Activated T-helper 1 cell treated with anti-CD3 and anti-CD28 coated beads, Interleukin-12 subunit alpha, Interleukin-12 subunit beta, Interleukin-2, Interleukin-4 antibody, amounts not matched to agents 30 ng/mL and 10 ng/mL and 1 ng/mL, durations not matched to agents 14 hours and 24 hours and 36 hours (primary cell): Measurements from ENCODE around the gene PTPN5. TPM values are rescaled to one million over a fixed set of nuclear protein-coding genes. Genes with fewer than 3 reads are reported as not detected.

Experiments
- DNase-seq: peaks from one replicate; pipeline ENCODE4 v3.0.0; 2021; ENCODE audit warnings: low spot score
- H3K27ac Mint-ChIP-seq: one replicate; pipeline ENCODE4 v1.8.0; 2021; ENCODE audit warnings: mild to moderate bottlenecking, mixed read lengths
- H3K27me3 Mint-ChIP-seq: one replicate; pipeline ENCODE4 v1.8.0; 2022; ENCODE audit warnings: mild to moderate bottlenecking, moderate library complexity, mixed read lengths; ENCODE audit not compliant: insufficient read depth
- H3K36me3 Mint-ChIP-seq: one replicate; pipeline ENCODE4 v1.8.0; 2021; ENCODE audit warnings: low read depth, mixed read lengths
- H3K4me1 Mint-ChIP-seq: one replicate; pipeline ENCODE4 v1.8.0; 2021; ENCODE audit warnings: low read depth, mixed read lengths
- H3K4me3 Mint-ChIP-seq: one replicate; pipeline ENCODE4 v1.8.0; 2021; ENCODE audit warnings: mild to moderate bottlenecking, moderate library complexity, mixed read lengths
- H3K9me3 Mint-ChIP-seq: one replicate; pipeline ENCODE4 v1.8.0; 2021; ENCODE audit warnings: mixed read lengths
- intact Hi-C: fragments of 100-400 bp; cut with micrococcal nuclease; formaldehyde crosslinking; loops from one replicate; pipeline ENCODE4 v1.15.1; 2024
- total RNA-seq: library from RNA; stranded (reverse); gene quantifications from 2 replicates; pipeline ENCODE4 v1.2.3, GENCODE V29; 2022

PTPN5 gene
- total RNA-seq, 1 donor from 2014 or later = not detected

DNA sequence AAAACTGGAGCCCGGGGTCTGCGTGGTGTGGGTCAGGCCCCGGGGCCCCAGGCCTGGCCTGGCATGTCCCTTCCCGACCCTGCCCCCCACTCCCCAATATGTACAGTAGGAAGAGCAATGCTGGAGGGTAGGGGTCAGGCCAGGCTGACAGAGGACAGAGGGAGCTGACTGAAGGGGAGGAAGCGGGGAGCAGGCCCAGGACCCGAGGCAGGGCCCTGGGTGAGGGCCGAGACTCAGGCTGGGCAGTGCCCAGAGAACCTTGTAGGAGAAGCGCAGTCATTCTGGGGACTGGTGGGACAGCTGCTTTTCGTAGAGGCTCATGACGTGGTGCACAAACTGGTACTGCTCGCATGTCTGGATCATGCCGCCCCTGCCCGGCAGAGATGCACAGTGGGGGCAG is 62.9 kb downstream of the PTPN5 start:
- Mint-ChIP-seq H3K27ac (no peak overlapping the region), H3K9me3 (no peaks in the 10 kb centered on the region), H3K36me3 (no peaks in the 10 kb centered on the region), H3K27me3 (peaks cover 8% of the 10 kb centered on the region), H3K4me3 (no peak overlapping the region), H3K4me1 (no peaks in the 10 kb centered on the region)
- no peak for DNase-seq
- intact Hi-C loops = no loop called here

DNA sequence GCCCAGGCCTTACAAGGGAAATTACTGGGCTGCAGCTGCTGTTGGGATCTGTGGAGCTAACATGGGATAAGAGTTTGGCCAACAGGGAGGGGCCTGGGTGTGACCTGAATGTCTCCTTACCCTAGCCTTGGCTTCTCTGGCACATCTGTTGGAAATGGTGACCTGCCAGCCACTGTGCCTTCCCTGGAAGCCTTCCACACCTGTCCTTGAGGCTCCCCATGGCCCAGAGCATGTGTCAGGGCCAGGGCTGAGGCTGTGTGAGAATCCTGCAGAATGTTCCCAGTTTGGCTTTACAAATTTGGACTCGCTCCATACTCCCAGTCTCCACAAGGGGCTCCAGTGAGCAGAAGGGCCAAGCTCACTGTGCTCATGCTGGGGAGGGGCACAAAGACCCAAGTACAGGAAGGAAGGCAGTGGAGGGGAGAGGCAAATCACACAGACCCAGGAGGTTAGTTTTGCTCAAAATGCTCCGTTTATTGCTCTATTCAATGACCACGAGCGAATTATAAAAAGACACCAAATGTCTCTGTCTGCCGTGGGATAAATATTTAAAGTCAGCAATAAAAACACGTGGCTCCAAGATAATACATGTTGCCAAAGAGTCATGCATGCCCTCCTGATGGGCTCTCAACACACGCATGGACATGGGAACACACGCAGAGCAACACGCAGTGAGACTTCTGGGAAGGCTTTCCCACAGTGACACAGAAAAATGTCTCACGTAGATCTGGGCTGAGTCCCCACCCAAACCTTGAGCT is 63.9 kb downstream of the PTPN5 start:
- no peak overlapping the region for H3K27ac Mint-ChIP-seq
- no peaks in the 10 kb centered on the region for H3K4me1 Mint-ChIP-seq
- no peaks in the 10 kb centered on the region for H3K9me3 Mint-ChIP-seq
- no peaks in the 10 kb centered on the region for H3K36me3 Mint-ChIP-seq
- intact Hi-C loops = loop anchor here (1.0 kb wide), 1 partner anchor 187 kb away; no protein-coding TSS in a partner anchor
- peak; percentile 27 for DNase-seq
- peaks cover 8% of the 10 kb centered on the region for H3K27me3 Mint-ChIP-seq
- H3K4me3 Mint-ChIP-seq = no peak overlapping the region

DNA sequence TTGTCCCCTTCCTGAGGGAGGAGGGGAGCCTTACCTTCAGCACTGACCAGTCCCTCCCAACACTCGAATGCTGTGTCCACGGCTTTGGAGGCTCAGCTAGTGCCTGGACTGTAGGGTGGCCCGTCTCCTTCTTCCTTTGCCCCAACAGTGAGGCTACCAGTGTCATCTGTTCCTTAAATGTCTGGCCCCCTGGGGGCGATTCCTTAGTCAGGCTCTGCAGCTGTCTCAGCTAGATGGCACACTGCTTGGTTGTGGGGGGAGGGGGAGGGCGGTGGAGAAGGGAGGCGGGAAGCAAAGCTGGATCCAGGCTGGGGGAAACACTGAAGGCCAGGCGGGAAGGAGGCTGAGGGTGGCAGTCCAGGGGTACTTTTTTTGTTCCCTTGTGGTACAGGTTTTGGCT is 65.6 kb downstream of the PTPN5 start, which contains the start of gene IGSF22:
Gene IGSF22 (minus strand): TSS at position 149 of the 400 bp plus-strand sequence. CDS start 1,952 bp downstream, outside the sequence.
- Mint-ChIP-seq H3K27me3 (peaks cover 10% of the 10 kb centered on the region), H3K36me3 (no peaks in the 10 kb centered on the region), H3K27ac (no peak within 1 kb of the TSS), H3K4me3 (no peak within 1 kb of the TSS), H3K4me1 (peaks cover 9% of the 10 kb centered on the region), H3K9me3 (no peaks in the 10 kb centered on the region)
- intact Hi-C loops = no loop called here
- DNase-seq = no peak

- H3K4me1 Mint-ChIP-seq = peaks cover 21% of the 10 kb centered on the region
- intact Hi-C loops = loop anchor here (2.0 to 5.0 kb wide), 5 partner anchors 92 to 402 kb away; partner anchors contain the start of genes GTF2H1, HPS5, LDHA and SPTY2D1
- H3K27ac Mint-ChIP-seq = no peak overlapping the region
- peaks cover 20% of the 10 kb centered on the region for H3K27me3 Mint-ChIP-seq
- no peaks in the 10 kb centered on the region for H3K9me3 Mint-ChIP-seq
- H3K4me3 Mint-ChIP-seq = no peak overlapping the region
- no peaks in the 10 kb centered on the region for H3K36me3 Mint-ChIP-seq
- no peak for DNase-seq
Observed at GRCh38 chr11:18723991-18724390, 67.6 kb downstream of the PTPN5 start.

DNA sequence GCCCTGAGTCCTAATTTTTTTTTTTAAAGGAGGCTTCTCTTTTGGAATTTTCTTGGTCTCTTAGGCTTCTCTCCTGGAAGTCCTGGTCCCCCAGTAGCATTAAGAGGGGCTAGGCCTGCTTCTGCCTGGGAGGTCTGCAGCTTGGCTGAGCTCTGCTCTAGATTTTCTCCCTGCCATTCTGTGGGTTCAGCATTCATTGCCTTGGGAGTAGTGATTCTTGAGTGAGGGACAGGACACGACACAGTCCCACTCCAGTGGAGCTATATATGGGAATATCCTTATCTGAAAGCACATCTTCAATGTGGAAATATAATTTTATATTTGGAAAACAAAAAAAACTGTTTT is 69.3 kb downstream of the PTPN5 start:
- no peak for DNase-seq
- intact Hi-C loops = loop anchor here (2.0 to 5.0 kb wide), 5 partner anchors 90 to 400 kb away; partner anchors contain the start of genes GTF2H1, HPS5, LDHA and SPTY2D1
- no peaks in the 10 kb centered on the region for H3K36me3 Mint-ChIP-seq
- H3K9me3 Mint-ChIP-seq = no peaks in the 10 kb centered on the region
- peaks cover 21% of the 10 kb centered on the region for H3K4me1 Mint-ChIP-seq
- peaks cover 31% of the 10 kb centered on the region for H3K27me3 Mint-ChIP-seq
- no peak overlapping the region for H3K27ac Mint-ChIP-seq
- peak overlapping the region; percentile 30 for H3K4me3 Mint-ChIP-seq

GRCh38 chr11:18721561-18722292 is 69.9 kb downstream of the PTPN5 start:
- H3K4me1 Mint-ChIP-seq = peaks cover 21% of the 10 kb centered on the region
- H3K27ac Mint-ChIP-seq = no peak overlapping the region
- no peaks in the 10 kb centered on the region for H3K36me3 Mint-ChIP-seq
- intact Hi-C loops = loop anchor here (1.0 to 5.0 kb wide), 8 partner anchors 23 to 399 kb away; partner anchors contain the start of genes GTF2H1, HPS5, LDHA and SPTY2D1
- H3K9me3 Mint-ChIP-seq = no peaks in the 10 kb centered on the region
- peak; percentile 38 for DNase-seq
- peaks cover 31% of the 10 kb centered on the region for H3K27me3 Mint-ChIP-seq
- peak overlapping the region; percentile 87 for H3K4me3 Mint-ChIP-seq

- H3K4me1 Mint-ChIP-seq = peaks cover 21% of the 10 kb centered on the region
- H3K9me3 Mint-ChIP-seq = no peaks in the 10 kb centered on the region
- peak; percentile 78 for DNase-seq
- H3K27ac Mint-ChIP-seq = peak overlapping the region; percentile 64
- no peaks in the 10 kb centered on the region for H3K36me3 Mint-ChIP-seq
- peaks cover 31% of the 10 kb centered on the region for H3K27me3 Mint-ChIP-seq
- intact Hi-C loops = loop anchor here (1.0 to 5.0 kb wide), 7 partner anchors 23 to 399 kb away; partner anchors contain the start of genes GTF2H1, HPS5, LDHA and SPTY2D1
- H3K4me3 Mint-ChIP-seq = peak overlapping the region; percentile 87
Observed at GRCh38 chr11:18720808-18721560, 70.6 kb downstream of the PTPN5 start.

GRCh38 chr11:18720091-18720807 is 71.3 kb downstream of the PTPN5 start:
- intact Hi-C loops = loop anchor here (5.0 kb wide), 4 partner anchors 88 to 398 kb away; partner anchors contain the start of genes GTF2H1, HPS5, LDHA and SPTY2D1
- Mint-ChIP-seq H3K4me1 (peaks cover 21% of the 10 kb centered on the region), H3K9me3 (no peaks in the 10 kb centered on the region), H3K4me3 (peak overlapping the region; percentile 75), H3K36me3 (no peaks in the 10 kb centered on the region), H3K27ac (no peak overlapping the region), H3K27me3 (peaks cover 26% of the 10 kb centered on the region)
- DNase-seq = no peak

DNA sequence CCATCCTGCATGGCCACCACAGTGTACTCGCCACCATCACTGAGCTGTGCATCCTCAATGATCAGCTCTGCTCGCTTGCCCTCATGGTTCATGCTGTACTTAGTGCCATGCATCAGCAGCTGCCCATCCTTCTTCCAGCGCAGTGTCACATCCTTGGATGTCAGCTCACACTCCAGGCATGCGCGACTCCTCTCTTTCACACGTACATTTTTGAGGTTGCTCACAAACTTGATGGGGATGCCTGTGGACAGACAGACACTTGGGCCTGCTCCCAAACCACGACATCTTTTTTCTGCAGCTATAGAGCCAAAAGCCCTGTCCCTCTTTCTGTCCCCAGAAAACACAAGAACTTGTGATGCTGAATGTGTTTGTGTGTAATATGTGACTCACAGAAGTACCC is 76.1 kb downstream of the PTPN5 start:
- peaks cover 17% of the 10 kb centered on the region for H3K27me3 Mint-ChIP-seq
- H3K4me3 Mint-ChIP-seq = no peak overlapping the region
- intact Hi-C loops = no loop called here
- H3K4me1 Mint-ChIP-seq = peaks cover 6% of the 10 kb centered on the region
- no peak for DNase-seq
- H3K27ac Mint-ChIP-seq = no peak overlapping the region
- no peaks in the 10 kb centered on the region for H3K36me3 Mint-ChIP-seq
- H3K9me3 Mint-ChIP-seq = no peaks in the 10 kb centered on the region

DNA sequence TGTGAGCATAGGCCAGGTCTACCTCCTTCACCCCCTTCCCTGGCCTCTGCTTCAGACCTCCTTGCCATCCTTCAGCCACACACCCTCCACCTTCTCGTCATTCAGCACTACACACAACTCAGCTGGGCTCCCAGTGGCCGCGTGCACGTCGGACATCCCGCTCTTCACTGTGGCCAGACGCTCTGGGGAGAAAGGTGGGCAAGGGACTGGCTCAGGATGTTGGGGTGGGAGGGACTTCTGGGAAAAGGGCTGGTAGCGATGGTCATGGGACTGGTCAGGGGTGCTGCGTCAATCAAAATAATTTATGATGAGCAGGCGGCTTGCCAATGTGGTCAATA is 77.2 kb downstream of the PTPN5 start:
- H3K27me3 Mint-ChIP-seq = peaks cover 18% of the 10 kb centered on the region
- intact Hi-C loops = no loop called here
- H3K9me3 Mint-ChIP-seq = no peaks in the 10 kb centered on the region
- no peak for DNase-seq
- H3K27ac Mint-ChIP-seq = no peak overlapping the region
- no peak overlapping the region for H3K4me3 Mint-ChIP-seq
- H3K4me1 Mint-ChIP-seq = no peaks in the 10 kb centered on the region
- H3K36me3 Mint-ChIP-seq = no peaks in the 10 kb centered on the region

DNA sequence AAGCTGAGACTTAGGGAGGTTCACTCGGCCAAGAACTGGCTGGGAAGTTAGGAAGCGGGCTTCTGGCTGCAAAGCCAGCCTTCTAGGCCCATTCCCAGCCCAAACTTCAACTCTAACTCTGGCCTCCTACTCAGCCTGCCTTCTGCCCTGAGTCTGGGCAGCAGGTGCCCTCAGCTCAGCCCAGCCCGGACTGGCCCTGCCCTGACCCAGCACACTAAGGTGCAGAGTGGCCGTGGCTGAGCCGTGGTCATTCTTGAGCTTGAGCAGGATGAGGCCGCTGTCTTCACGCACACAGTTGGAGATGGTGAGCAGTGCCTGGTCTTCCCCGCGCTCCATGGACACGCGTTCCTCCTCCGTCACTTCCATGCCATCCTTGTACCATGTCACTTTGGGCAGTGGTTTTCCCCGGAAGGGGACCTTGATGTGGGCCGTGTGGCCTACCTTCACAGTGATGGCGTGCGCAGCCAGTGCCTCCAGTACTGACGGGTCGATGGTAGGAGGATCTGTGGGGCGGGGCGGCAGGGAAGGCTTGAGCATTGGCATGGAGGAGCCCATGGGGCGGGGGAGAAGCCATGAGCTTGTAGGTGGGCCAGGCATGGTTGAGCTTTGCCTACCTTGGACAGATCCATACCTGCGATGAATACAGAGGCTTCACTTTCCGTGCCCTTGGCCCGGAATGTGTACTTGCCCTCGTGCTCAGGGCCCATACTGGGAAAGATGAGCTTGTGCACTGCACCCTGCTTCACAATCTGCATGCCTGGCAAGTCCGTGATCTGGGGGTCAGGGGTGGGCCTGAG is 77.8 kb downstream of the PTPN5 start:
- Mint-ChIP-seq H3K36me3 (no peaks in the 10 kb centered on the region), H3K9me3 (no peaks in the 10 kb centered on the region), H3K4me3 (no peak overlapping the region), H3K27me3 (peaks cover 20% of the 10 kb centered on the region), H3K27ac (no peak overlapping the region), H3K4me1 (no peaks in the 10 kb centered on the region)
- no peak for DNase-seq
- intact Hi-C loops = no loop called here
